ENCODE results near the gene TACC3. TPM values are rescaled to one million over a fixed set of nuclear protein-coding genes. Genes with fewer than 3 reads are reported as not detected.

The TACC3 gene
- polyA plus RNA-seq, 1 of the 3 experiments (the other 2 are of a cell fraction), result 49.5 TPM

- Histone ChIP-seq H3K4me2 (no peak overlapping the region), H3F3A (replicated peaks; ENCODE audit: insufficient read depth) (peaks cover 24% of the 10 kb centered on the region), H4K20me1 (ENCODE audit: insufficient read depth) (0 out of 2 replicates have a peak, but pooled peaks cover 11% of the 10 kb centered on the region), H3K36me3 (replicated peaks in 1 of 2; ENCODE audit: control insufficient read depth in 1 of 2, insufficient read depth in 2 of 2, low read length in 1 of 2) (peaks cover 40 to 51% of the 10 kb centered on the region in 2 experiments), H3K79me2 (ENCODE audit: insufficient read depth) (peaks cover 7% of the 10 kb centered on the region; the same call in 1 of the 2 replicates), H3K9me2 (no peaks in the 10 kb centered on the region), H2AFZ (ENCODE audit: low read depth) (no peak overlapping the region), H3K4me3 (ENCODE audit: low read depth in 2 of 2, low read length in 1 of 2) (no peak overlapping the region), H3K4me1 (ENCODE audit: control insufficient read depth in 1 of 2, insufficient read depth in 2 of 2, low read depth in 1 of 2, low read length in 1 of 2) (no peaks in the 10 kb centered on the region), H3K9me3 (no peaks in the 10 kb centered on the region), H3K9ac (no peak overlapping the region), H3K27ac (ENCODE audit: low read depth in 2 of 2, low read length in 1 of 2) (no peak overlapping the region), H3K27me3 (ENCODE audit: insufficient read depth) (no peaks in the 10 kb centered on the region)
- TF ChIP-seq MXI1 (IDR thresholded peaks at IDR 0.05; ENCODE audit: low read depth, low read length), result no peak
- TF ChIP-seq SIN3A (IDR thresholded peaks at IDR 0.05; ENCODE audit: borderline replicate concordance, low read depth, low read length), result no peak
- no peak for TF ChIP-seq RXRA (IDR thresholded peaks at IDR 0.05; ENCODE audit: borderline replicate concordance, low read depth)
- no peak for TF ChIP-seq FOSL2 (IDR thresholded peaks at IDR 0.05; ENCODE audit: borderline replicate concordance, low read depth)
- no peak for TF ChIP-seq USF1 (IDR thresholded peaks at IDR 0.05; ENCODE audit: borderline replicate concordance, low read depth)
- TF ChIP-seq FOXJ3 (CRISPR knock-in tag; IDR thresholded peaks at IDR 0.05), result no peak
- no peak for TF ChIP-seq CTCF (IDR thresholded peaks at IDR 0.05)
- TF ChIP-seq NRF1 (IDR thresholded peaks at IDR 0.05; ENCODE audit: low read depth, low read length), result no peak
- TF ChIP-seq POLR2AphosphoS5 (IDR thresholded peaks at IDR 0.05; ENCODE audit: low read depth, low read length), result no peak
- TF ChIP-seq, protein P1, sequence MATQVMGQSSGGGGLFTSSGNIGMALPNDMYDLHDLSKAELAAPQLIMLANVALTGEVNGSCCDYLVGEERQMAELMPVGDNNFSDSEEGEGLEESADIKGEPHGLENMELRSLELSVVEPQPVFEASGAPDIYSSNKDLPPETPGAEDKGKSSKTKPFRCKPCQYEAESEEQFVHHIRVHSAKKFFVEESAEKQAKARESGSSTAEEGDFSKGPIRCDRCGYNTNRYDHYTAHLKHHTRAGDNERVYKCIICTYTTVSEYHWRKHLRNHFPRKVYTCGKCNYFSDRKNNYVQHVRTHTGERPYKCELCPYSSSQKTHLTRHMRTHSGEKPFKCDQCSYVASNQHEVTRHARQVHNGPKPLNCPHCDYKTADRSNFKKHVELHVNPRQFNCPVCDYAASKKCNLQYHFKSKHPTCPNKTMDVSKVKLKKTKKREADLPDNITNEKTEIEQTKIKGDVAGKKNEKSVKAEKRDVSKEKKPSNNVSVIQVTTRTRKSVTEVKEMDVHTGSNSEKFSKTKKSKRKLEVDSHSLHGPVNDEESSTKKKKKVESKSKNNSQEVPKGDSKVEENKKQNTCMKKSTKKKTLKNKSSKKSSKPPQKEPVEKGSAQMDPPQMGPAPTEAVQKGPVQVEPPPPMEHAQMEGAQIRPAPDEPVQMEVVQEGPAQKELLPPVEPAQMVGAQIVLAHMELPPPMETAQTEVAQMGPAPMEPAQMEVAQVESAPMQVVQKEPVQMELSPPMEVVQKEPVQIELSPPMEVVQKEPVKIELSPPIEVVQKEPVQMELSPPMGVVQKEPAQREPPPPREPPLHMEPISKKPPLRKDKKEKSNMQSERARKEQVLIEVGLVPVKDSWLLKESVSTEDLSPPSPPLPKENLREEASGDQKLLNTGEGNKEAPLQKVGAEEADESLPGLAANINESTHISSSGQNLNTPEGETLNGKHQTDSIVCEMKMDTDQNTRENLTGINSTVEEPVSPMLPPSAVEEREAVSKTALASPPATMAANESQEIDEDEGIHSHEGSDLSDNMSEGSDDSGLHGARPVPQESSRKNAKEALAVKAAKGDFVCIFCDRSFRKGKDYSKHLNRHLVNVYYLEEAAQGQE (IDR thresholded peaks at IDR 0.05; ENCODE audit: low read depth, low read length), result no peak
- TF ChIP-seq USF2 (IDR thresholded peaks at IDR 0.05; ENCODE audit: borderline replicate concordance, low read depth, low read length), result no peak
- no peak for TF ChIP-seq TAF1 (IDR thresholded peaks at IDR 0.05; ENCODE audit: borderline replicate concordance, low read depth, low read length)
- TF ChIP-seq ELF1 (IDR thresholded peaks at IDR 0.05), result no peak
- no peak for TF ChIP-seq TEAD4 (IDR thresholded peaks at IDR 0.05; ENCODE audit: borderline replicate concordance, insufficient read depth)
- POLR2A ChIA-PET, result no interaction called here
- CTCF ChIA-PET, result interaction anchor here (0.9 to 10.2 kb wide), 6 partner anchors 9 to 117 kb away, joined by 3 to 232 read pairs (median 20); partner anchors contain the start of genes FAM53A, TACC3 and TMEM129
- WGBS (ENCODE audit: low lambda C conversion rate), result 83% methylated on average over 8 of the region's 9 CpGs
- DNase-seq, result no peak
Measured at GRCh38 chr4:1691737-1692373, 29.5 kb upstream of the TACC3 start.

Data from SK-N-SH (cell line).